GF-D8 (cell line): ENCODE results near the gene CBX8.

ENCODE experiments used
- DNase-seq: peaks from one replicate; lab custom pipeline; 2025; lab: John Stamatoyannopoulos, UW

The CBX8 gene

DNA sequence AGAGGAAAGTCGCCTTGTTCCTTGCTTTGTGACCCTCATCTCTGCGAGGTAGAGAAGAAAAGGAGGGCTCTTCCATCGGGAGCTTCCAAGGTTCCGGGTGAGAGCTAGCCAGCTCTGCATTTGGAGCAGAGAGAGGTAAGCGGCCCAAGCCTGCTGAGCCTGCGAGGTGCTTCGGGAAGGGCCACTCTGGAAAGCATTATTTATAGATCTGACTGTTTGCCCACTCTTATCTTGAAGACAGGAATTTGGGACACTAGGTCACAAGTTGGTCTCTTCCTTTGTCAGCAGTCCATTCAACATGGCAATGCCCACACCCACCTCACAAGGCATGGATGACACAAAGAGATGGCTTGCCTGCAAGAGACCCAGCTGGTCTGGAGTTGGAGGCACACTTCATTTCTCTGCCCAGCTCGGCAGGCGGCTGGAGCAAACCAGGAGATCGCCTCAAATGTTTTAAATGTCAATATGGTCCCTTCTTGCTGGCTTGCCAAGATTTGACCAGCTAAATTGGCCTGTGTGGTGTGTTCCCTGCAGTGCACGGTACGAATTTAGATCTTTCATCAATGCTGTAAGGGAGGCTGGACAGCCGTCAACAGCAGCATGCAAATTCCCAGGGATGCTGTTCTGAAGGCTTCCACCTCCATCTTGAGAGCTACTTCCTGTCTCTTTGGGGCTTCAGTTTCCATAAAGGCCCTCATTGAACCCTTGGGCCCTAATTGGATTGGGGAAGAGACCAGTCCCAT lies 22.8 kb upstream of the CBX8 start:
- DNase-seq, result no peak

DNA sequence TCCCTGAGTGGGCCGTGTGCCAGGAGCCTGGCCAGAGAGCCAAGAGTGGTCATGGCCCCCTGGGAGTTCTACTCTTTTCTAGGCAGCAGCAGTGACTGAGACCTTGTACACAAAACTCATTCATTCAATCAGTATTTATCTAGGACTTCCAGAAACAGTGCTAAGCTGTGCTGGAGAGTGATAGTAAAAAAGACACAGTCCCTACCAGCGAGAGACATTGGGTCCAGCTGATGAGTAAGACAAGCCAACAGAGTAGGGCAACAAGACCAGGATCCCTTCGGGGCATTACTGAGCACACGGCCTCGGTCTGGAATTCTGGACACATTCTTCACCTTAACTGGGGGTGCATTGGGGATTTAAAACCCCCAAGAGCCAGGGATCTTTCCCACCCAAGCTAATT lies 22.2 kb upstream of the CBX8 start:
- no peak for DNase-seq

DNA sequence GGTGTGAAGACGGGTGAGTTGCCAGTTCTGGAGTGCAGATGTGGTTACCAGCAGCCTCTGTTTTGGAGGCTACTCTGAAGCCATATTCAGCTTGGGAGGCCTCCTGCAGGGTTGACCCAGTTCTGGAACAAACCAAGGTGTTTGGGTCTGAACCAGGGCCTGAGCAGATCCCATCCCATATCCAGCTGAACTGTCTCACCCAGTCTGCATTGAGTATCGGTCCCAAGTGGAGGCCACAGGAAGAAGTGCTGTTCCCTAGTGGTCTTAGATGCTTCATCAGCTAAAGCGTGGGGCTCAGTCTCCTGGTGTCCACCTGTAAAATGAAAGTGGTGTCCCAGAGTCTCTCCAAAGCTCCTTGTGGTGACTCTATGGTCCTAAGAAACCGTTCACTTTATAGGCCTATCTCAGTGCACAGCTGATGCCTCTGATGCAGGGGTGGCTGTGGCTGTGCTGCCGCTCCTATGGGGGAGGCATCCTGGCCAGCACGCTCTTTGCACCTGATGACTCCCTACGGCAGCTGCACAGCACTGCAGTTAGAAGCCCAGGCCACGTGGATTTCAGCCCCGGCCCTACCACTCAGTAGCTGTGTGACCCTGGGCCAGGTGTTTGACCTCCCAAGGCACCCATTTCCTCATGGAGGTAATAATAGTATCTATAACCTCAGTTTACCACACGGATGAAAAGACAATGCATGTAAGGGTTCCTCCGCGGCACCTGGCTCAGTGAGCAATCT lies 21.3 kb upstream of the CBX8 start:
- DNase-seq, result no peak

DNA sequence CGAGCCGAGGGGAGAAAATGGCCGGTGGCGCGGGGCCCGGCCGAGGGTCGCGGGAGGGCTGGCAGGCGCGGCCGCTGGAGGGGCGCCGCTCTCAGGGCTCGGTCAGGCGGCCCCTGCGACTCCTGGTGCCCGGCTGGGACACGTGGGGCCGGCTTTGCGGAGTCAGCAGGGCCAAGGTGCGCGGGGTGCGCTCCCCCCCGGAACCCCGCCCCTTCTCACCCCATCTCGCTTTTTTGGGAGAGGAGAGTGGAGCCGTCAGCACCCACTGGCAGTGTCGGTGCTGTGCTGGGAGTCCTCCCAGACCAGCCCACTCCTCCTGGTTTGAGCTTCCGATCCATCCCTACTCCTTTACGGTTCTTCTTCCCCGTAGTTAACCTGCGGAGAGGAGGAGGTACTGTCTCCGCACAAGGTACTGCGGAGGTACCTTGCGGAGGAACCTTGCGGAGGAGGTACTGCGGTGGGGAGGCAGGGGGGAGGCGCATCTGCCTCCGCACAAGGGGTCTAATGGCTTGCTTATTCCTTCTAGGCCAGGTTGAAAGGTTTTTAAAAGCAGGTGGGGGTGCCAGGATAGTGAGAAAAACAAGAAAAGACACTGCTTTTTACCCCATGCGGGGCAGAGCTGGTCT lies 19.1 kb upstream of the CBX8 start:
- DNase-seq, result no peak

DNA sequence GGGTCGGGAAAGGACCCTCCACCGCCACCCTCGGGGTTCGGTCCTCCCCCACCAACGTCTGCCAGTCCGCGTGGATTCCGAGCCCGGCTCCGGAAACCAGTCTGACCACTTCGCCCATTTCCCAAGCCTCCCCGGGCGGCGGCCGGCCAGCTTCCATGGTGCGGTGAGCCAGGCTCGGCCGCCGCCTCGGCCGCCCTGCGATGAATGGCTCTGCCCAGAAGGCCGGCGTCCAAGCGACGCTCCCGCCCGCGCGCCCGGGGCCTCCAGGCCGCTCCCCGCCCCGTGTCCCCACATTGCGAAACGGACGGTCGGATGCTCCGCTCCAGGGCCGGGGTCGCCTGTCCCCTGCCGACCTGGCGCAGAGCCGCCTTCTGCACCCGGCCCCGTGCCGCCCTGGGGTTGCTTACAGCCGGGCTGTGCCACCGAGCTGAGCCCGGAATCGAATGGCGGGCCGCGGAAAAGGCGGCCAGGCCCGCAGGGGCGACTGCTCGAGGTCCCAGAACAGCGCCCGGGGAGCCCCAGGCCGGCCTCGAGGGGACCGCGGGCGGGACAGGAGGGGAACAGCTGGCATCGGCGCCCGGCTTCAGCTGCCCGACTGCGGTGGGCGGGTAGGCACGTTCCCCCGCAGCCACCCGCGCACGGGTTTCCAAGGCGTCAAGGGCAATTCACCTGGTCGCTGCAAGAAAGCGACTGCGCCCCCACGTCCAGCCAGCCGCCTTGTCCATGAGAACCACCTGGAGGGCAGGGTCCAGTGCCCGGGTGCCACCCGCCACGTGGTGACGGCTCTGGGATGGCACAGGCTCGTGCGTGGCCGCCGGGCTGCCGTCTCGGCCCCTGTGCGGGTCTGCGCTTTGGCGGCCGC lies 18.3 kb upstream of the CBX8 start:
- DNase-seq, result no peak

DNA sequence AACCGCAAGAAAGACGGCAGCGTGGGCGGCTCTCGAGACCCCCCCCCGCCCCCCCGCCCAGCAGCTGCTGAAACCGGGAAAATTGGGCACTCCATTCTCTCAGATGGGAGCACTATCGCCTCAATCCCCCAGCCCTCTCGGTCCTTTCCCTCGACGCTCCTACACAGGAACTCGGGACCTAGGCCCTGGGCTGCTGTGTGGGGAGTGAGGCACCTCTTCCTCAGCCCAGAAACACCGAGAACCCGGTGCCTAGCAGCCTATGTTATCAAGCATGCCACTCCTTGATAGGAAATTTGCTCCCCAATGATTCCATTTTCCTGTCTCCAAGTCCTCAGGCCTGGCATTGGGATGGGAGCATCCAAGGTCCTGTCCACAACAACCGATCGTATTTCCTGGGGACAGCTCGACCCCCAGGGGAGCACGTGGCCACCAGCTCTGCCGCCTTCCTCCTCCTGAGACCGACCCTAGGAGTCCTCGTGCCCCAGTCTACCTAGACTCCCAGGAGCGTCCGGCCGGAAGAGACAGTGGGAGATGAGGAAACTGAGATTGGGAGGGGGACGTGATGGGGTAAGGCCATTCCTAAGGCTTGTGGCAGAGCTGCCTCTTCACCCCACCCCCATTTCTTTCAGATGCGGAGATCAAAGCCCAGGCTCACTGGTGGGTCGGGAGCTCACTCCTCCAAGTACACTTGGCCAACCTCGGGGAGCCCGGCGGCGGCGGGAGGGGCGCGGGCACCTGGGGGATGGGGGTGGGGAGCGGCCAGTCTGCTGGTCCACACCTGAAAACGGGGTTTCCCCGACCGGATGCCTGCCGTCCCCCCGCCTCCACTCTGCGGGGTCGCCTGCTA lies 17.5 kb upstream of the CBX8 start:
- DNase-seq, result no peak

DNA sequence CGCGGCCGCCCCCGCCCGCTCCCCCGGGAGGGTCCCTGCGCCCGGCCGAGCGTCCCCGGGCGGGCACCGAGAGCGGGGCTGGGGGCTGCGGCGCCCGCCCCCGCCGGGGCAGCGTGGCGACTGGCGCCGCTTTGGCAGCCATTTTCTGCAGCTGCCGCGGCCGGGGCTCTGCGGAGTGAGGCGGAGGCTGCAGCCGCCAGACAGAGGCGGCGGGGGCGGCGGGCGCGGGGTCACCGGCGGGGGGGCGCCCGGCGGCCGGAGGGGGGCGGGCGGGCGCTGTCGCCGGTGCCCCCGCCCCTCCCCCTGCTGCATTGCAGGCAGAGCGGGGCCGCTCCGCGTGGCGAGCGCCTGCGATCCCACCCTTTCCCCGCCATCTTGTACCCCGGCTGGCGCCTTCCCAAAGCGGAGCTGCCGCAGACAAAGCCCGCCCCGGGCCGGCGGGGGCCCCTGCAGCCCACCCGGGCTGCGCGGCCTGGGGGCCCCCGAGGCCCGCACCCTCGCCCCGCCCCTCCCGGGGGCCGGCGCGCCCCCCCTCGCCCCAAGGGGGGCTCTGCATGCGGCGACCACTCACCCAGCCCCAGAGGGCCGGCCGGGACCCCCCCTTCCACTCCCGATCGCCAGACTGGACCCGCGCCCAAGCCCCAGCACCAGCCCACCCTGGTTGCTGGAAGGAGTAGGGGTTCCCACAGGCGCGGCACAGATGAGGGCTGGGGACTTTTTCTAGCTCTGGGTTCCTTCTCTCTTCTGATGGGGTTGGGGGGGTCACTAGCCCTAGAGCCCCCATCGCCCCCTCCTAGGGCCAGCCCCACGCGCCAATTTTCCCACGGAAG lies 16.6 kb upstream of the CBX8 start:
- DNase-seq, result no peak

DNA sequence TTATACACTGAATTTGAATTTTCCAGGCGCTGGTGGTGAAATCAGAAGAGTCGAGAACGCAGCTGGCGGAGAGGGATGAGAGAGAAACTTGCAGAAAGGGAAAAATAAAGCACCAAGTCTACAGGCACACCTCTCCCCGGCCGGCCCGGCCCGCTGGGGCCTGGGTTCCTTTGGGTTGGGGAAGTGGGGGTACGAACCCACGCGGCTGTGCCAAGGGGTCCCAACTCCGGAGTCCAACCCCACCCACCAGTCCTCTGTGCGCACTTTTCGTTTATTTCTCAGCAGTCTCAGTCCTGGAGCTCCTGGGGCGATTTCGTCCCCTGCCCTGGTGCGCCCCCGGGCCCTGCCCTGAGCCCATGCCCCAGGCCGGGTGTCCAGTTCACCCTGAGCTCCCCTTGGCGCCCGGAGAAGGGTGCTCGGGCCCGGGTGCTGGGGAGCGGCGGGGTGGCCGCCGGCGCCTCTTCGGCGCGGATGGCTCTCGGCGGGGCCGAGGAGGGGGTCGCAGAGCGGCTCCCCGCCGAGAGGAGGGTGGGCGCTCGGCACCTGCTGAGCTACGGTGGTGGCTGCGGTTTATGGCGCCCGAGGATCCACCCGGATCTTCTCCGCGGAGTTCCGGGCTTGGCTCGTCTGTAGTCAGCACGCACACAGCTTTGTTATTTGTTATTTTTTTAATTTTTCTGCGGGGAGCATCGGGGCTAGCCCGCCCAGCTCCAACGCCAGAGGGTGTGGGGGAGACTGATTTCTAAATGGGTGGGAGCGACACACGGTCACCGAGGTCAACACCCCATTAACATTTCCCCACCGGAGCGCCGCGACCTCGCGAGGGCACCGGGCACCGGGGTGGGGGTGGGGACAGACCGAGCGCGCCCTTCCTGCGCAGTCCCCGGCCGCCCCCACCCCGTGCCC lies 15.7 kb upstream of the CBX8 start:
- no peak for DNase-seq

DNA sequence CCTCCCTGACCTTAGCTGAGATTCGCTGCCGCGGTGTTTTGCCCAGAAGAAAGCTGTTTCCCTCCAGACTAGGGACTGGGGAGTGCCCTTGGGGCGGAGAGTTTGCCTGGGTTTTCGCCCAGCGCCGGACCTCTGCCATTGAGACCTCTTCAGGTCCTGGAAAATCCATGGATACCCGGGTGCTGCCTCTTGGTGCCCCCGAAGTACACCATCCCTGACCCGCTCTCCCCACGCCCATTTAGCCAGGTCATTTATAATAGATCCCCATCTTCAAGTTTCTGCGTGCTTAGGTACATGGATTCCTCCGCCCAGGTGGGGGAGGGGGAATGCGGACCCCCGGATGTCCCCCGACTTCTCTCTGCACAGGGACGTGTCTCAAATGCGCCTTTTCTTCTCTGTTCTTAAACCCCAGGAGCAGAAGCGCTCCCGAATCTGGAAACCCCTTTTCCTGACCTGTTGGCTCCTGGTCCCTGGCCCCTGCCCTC lies 15.0 kb upstream of the CBX8 start:
- no peak for DNase-seq

DNA sequence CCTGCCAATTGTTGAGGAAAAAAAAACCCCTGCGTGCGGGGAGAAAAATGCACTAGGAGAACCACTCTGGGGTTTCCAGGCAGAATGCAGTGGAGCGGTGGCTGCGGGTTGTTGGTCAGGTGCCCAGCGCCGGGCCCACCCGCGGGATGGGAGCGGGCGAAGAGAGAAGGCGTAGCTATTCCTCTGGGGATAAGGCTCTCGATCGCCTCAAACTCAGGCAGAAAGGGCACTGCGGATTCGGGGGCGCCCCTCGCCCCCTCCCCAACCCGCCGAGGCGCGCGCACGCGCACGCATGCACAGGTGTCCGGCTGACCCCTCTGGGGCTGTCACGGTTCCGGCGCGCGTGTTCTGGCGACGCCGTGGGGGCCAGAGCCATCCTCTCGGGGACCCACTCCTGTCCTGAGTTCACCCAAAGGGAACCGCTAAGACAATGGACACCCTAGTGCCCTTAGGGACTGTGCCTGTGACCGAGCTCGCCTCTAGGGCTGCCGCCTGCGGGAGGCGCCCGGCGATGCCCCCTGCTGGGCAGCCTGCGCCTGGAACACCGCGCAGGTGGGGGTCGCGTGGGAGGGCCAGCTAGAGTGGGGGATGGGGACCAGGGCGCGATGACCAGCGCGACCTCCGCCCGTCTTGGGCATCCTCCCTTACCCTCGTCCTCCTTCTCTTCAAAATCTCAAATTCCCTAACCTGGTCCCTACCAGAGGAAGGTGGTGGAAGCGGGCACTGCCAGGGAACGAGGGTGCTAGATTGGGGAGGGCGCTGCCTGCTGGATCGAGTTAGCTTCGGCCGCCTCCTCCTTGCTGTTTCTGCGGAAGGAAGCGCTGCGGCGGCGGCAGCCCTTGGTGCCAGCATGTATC lies 14.4 kb upstream of the CBX8 start:
- DNase-seq, result peak; percentile 60

DNA sequence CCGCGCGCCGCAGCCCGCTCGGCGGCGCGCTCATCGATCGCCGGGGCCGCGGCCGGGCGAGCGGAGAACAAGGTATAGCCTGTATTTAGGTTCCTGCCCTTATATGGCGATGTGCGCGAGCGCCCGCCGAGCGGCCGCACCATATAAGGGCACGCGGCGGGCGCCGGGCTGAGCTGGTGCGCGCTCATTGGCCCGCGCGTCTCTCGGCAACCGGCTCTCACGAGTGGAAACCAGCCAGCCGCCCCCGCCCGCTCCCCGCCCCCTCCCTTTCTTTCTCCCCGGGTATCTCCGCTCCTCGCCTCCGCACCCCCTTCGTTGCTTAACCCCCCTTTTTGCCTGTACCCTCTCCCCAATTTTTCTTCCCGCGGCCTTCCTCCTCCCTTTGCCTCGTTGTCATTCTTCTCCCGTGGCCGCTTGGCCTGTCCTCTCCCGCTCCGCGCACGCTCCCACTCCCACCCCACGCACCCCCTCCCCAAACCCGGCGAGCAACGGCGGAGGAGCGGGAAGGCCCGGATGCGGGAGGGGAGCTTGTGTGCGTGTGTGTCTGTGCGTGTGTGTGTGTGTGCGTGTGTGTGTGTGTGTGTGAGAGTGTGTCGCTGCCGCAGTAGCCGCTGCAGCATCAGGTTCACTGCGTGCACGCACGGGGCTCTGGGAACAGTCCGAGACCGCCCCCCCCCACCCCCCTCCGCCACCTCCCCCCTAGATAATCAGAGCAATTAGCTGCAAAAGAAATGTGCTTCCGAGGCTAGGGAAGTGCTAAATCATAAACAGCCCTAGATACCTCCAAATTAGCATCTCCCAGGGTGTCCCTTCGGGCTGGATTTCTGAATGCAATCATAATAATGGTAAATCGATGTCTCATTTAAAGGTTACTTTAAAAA lies 13.5 kb upstream of the CBX8 start:
- DNase-seq, result peak; percentile 46

DNA sequence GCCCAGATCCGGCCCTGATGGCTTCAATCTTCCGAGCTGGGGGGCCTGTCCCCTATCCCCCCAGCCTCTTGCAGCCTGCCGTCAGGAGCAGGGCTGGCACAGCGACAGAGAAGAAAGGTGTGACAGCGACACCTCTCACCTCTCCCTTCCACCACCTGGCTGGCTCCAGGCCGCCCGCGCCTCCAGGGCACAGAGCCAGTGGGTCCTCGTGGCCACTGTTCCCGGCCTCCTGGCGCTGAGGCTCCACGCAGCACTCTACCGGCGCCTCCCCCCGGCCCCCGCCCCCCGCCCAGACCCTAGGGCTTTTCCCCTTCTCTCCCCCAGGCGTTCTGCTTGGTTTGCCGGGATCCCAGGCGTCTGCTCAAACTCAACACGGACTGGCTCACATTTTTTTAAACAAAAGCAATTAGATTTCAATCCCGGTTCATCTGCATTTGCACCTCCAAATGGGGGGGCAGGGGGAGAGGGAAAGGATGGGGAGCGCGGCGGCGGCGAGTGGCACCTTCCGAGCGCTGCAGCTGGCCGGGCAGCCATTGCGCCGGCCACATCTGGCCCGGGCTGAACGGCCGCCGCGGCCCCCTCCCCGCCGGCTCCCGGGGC lies 12.8 kb upstream of the CBX8 start:
- no peak for DNase-seq

DNA sequence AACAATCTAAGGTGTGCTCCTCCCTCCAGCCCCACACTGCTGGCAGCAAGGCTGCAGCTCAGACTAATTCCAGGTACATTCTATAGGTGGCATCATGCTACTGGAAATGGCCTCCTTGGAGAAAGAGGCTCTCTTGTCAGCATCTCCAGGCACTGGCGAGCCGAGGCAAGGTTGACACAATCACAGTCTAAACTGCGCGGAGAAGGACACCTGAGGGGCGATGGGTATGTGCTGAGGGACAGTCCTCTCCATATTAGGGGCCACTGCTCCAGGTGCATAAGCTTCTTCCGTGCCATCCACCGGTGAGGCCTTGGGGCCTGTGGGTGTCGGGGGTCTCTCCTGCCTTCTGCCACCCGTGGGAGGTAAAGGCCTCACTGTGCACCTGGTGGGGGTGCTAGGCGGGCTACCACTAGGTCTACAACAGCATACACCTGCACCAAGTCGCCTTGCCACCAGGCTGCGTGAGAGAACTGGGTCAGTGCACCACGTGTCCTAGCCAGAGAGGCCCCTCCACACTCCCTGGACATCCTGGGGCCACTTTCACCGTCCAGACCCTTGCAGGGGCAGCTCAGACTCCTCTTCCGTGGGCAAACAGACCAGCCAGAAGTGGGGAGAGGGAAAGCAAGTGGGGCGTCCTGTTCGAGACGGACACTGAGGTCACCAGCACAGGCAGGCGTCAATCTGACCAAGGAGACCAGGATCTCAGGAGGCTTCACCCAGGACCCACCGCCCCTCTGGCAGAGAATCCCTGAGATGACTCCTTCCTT lies 12.1 kb upstream of the CBX8 start:
- peak; percentile 25 for DNase-seq

DNA sequence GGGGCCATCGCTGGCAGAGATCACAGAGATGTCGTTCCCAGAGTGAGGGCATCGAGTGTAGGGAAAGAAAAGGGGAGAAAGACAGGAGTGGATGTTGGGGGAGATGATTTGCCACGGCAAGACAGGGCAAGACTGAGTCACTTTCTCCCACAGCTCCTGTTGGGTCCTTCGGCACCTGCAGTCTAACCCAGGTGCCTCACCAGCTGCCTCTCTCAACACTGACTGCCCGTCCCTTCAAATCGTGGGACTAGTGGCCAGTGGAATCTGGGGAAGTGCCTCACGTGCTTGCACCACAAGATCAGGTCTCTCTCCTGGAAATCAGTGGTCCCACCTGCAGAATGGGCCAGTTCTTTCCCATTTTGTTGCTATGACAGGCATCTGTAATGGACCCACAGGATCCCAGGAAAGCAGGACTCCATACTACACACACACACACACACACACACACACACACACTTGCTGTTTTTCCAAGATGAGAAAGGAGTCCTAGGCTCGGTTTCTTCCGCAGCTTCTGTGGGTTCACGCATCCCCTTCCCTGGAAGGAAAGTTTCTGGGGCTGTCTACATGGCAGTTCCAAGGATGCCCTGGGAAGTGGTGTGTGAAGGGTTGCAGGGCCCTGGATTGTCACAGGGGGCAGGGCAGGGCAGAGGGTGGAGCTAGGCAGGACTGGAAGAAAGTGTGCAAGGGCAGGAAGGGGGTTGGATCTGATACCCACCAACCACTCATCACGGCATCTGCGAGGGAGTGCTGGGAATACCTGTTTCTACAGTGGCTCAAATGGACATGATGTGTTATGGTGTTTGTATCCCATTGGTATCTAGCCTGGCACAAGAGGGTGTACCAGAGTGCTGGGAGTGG lies 10.2 kb upstream of the CBX8 start:
- DNase-seq, result no peak

DNA sequence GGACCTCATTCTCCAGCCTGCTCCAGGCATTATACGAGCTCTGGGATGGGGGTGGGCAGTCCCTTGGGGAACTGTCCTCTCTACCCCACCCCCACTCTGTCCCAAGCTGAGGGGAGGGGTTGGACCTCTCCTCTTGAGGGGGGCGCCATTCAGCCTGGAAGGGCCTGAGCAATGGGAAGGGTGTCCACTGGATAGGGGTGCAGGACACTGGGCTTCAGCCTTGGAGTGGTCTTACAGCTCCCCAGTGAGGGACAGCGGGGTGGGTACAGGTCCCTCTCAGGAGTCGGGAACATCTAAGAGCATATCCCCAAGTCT lies 9.5 kb upstream of the CBX8 start:
- DNase-seq, result no peak
